Urothelium cell line (cell line): ENCODE measurements around the gene CEACAM4.
"Not testable (repeated sequence)": the region's sequence is repeated elsewhere in the genome, so short reads cannot be mapped to it uniquely, and the experiment has no call there.

Experiments
- DNase-seq: peaks from one replicate; pipeline ENCODE4 v3.0.0; 2011; ENCODE audit warnings: low spot score, mixed read lengths
- FAIRE-seq: peaks from 2 replicates; lab custom pipeline; 2011; peaks lifted over from hg19 to GRCh38; lab: Jason Lieb, UNC

Gene CEACAM4

DNA sequence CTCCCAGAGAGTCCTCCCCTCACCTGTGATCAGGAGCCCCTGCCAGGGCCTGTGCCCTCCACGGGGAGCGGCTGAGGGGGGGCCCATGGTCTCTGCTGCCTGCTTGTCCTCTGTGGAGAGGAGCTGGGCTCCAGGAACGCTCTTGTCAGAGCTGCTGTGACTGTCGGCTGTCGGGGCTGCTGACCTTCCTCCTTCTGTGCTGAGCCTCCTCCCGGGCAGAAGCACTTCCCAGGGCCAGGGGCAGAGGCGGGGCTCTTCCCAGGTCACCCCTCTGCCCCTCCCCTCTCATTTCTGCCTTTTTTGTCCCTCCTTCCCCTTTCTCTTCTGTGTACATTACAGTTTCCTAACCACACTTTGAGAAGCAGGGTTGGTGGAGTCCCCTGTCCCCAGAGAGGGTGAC is at the start of gene CEACAM4:
Gene CEACAM4 (minus strand): TSS at position 198 of the 400 bp plus-strand sequence. CDS start 111 bp downstream, at position 87.
- DNase-seq (no peak), FAIRE-seq (no peak)

DNA sequence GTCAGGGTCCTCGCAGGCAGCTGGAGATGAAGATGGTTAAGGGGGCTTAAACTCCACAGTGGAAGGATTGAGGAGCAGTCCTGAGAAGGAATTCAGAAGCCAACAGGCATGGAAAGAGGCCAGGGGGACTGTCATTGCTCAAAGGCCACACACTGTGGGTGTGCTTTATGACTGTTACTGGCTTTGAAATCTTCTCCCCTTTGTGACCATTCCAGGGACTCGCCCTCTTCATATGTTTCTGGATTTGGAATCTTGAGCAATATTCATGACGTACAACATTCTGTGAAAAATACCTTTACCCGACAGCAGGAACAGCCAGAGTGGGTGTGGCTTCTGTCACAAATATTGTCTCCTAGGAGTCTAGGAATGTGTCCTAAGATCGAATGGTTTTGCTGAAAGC is 44.6 kb upstream of the CEACAM4 start:
- FAIRE-seq = no peak
- no peak for DNase-seq

DNA sequence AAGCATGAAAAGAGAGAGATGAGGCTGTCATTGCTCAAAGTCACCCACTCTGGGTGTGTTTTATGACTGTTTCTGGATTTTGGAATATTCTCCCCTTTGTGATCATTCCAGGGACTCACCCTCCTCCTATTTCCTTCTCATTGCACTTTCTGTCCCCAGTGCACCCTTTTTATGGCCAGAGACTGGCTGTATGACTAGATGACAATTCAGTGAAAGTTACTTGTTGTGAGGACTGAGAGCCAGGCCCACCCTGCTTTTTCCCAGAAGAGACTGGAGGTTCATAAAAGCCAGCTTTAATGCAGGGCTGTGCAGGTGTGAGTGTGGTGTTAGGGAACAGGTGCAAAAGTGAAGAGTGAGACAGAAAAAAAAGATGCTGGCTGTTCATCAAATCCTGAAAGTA is 43.9 kb upstream of the CEACAM4 start:
- FAIRE-seq = no peak
- DNase-seq = no peak

DNA sequence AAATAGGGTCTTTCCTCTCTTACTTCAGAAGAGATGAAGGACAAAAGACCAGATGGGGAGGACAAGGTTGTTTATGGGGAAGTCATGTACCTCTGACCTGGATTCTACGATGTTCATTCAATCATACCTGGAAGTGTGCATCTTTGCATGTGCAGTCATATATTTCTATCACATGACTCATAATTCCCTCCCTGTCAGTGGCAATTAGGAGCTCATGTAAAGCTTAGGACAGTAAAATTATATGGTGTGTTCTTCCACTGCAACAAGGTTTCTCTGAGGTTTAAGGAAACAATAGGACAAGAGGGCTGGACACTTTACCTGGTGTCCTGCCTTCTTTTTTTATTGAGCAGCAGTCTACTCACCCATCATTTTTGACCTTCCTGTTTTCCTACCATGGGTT is 41.4 kb upstream of the CEACAM4 start:
- FAIRE-seq (no peak), DNase-seq (no peak)

DNA sequence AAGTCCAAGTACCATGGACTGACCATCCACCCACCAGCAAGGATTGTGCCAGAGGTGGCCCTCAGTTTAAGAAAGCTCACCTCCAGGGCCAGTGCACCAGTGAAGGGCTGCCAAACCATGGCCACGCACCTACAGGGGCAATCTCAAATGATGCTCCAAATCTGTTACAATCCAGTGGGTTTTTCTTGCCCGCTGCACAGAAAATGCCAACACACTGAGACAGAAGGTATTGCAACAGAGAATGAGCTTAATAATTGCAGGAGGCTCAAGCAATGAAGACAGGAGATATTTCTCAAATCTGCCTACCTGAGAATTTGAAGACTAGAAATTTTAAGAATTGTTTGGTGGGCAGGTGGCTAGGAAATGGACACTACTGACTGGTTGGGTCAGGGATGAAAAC is 39.2 kb upstream of the CEACAM4 start:
- FAIRE-seq = no peak
- DNase-seq = no peak

DNA sequence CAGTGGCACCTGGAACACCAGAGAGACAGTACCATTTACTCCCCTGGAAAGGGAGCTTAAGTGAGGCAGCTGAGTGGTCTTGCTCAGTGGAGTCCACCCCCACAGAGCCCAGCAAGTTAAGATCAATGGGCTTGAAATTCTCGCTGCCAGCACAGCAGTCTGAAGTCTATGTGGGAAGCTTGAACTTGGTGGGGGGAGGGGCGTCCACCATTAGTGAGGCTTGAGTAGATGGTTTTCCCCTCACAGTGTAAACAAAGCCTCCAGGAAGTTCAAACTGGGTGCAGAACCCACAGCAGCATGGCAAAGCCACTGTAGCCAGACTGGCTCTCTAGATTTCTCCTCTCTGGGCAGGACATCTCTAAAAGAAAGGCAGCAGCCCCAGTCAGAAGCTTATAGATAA is 30.3 kb upstream of the CEACAM4 start:
- DNase-seq = no peak
- no peak for FAIRE-seq

DNA sequence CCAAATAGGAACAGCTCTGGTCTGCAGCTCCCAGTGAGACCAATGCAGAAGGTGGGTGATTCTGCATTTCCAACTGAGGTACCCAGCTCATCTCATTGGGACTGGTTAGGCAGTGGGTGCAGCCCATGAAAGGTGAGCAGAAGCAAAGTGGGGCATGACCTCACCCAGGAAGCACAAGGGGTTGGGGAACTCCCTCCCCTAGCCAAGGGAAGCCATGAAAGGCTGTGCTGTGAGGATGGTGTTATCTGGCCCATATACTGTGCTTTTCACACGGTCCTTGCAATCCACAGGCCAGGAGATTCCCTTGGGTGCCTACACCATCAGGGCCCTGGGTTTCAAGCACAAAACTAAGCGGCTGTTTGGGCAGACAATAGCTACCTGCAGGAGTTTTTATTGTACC is 29.9 kb upstream of the CEACAM4 start:
- DNase-seq, FAIRE-seq: not testable (repeated sequence)

DNA sequence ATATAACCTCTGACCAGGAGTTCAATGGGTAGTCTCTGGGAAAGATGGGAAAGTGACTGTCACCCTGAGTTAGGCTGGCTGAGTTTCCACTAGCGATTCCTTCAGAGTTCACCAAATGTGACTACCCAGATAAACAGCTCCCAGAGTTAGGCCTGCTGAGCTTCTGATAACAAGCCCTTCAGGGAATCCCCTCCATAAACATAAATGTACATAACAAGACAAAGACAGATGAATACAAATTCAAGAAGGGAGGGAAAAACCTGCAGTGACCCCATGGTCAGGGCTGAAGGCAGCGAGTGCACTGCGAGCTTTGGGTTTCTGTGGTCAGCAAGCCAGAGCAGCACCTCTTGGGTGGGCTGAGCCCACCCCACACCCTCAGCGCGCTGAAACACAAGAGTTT is 25.4 kb upstream of the CEACAM4 start:
- FAIRE-seq (no peak), DNase-seq (no peak)

DNA sequence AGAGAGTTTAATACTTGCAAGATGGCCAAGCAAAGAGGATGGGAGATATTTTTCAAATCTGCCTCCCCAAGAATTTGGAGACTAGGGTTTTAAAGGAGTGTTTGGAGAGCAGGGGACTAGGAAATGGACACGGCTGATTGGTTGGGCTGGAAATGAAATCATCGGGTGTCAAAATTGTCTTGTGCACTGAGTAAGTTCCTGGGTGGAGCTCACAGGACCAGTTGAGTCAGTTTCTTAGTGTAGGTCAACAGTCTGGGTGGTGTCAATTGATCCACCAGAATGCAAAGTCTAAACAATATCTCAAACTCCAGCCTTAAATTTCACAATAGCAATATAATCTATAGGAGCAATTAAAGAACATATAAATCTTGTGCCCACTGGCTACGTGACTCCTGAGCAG is 23.0 kb upstream of the CEACAM4 start:
- no peak for FAIRE-seq

DNA sequence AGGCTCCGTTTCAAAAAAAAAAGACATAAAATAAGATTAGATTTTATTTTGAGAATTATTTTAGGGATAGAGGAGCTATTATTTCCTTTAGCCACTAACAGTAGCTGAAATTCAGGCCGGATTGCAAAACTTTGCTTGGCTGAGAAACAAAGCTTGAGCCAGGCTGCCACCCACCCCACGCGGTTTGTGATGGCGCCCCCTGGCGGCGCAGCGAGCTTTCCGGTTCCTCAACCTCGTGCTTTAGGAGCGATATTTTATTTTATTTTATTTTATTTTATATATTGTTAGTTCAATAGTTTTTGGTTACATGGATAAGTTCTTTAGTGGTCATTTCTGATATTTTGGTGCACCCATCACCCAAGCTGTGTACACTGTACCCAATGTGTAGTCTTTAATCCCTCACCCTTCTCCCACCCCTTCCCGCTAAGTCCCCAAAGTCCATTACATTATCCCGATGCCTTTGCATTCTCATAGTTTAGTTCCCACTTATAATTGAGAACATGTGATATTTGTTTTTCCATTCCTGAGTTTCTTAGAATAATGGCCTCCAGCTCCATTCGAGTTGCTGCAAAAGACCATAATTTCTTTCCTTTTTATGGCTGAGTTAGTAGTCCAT is 19.8 kb upstream of the CEACAM4 start:
- no peak for FAIRE-seq
- DNase-seq = peak; percentile 40

More for the DNA sequence above, 23.0 kb upstream of the CEACAM4 start:
- DNase-seq = no peak

DNA sequence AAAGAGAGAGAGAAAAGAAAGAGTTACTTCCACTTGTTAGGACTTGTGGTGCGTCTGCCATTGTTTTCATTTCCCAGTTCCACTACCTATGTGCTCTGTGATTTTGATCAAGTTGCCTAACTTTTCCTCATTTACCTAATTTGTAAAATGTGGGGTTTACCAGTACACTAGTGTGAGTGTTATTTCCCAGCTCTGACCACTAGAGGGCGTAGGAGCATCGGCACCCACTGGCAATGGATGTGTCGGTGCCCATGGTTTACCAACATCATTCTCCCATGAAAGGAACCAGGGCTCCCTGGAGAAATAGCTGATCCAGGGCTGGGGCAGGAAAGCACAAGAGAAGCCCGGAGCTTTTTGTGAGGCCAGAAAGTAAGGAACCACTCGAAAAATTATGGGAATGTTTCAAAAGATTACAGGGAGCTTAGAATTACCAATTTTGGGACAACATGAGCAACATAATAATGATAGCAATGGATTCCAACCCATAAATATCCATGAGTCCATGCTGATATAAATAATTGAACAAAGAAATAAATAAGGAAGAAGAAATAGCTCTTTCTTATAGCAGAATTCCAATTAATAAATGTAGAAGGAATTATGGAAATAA is 15.1 kb upstream of the CEACAM4 start:
- FAIRE-seq (no peak), DNase-seq (peak; percentile 84)

DNA sequence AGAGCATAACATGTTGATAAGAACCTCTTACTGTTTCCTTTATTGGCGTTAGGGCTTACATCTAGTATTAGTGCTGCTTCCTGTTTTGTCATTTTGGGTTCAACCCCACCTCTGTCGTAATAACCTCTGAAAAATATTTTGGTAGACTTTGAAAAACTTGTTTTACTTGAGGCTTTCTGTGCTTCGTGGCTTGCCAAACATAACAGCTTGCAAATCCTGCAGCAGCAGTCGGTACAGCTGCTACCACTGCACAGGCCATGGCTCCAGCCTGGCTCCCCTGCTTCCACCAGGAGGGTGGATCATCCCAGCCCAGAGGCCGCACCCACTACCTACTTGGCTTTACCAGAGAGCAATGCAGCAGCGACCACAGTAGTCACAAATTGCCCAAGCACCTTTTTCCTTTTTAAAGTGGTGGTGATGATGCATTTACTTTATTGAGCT is 11.8 kb upstream of the CEACAM4 start:
- FAIRE-seq (no peak), DNase-seq (no peak)

DNA sequence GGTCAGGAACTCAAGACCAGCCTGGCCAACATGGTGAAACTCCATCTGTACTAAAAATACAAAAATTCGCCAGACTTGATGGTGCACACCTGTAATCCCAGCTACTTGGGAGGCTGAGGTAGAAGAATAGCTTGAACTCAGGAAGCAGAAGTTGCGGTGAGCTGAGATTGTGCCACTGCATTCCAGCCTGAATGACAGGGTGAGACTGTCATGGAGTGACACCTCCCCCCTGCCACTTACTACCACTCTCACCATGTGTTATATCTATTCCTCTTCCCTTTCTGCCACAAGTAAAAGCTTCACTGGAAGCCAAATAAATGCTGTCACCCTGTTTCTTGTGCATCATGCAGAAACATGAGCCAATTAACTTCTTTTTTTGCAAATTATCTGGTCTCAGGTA is 10.6 kb upstream of the CEACAM4 start:
- FAIRE-seq (no peak), DNase-seq (no peak)

DNA sequence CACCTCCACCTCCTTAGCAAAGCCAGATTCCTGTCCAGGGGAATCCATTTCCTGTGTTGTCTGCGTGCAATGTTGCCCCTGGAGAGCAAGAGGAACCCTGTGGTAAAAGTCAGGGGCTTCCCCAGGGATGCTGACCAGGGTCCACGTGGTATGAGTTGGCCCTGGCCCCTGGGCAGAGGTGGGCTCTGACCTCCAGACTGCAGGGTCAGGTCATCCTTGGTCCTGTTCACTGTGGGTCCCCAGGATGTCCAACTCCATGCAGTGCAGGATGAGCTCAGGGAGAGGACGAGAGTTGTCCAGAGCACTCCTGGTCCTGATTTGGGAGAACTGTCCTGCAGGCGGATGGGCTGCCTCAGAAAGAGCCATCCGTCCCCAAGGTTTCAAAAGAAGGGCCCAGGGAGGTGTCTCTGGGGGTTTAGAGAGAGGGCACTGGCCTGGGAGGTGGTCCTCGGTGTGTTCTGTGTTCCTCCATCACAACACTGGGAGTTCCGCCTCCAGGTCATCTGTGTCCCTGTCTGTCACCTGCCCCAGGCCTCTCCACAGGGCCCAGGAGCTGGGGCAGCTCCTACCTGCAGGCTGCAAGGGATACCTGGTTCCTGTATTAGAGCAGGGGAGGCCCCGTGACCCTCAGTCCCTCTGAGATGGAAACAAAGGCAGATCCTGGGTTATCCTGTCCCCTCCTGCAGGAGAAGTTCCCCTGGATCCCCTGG is 1.2 kb upstream of the CEACAM4 start:
- no peak for FAIRE-seq
- no peak for DNase-seq

DNA sequence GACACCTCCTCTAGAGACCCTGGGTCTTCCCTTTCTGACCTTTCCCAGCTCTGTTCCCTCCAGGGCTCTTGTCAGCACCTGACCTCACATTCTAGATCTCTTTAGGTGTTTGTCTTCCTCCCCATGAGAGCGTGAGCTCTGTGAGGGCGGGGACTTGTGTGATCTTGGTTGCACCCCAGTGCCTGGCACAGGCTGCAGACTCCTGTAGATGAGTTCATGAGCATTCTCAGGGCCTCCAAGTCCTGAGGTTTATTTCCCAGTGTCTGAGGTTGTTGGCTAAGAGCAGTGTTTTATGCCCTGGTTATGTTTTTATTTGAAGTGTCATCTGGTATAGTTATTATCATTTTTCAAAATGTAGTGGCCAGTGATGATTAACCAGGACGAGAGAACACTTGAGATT is 596 bp downstream of the CEACAM4 start:
- no peak for FAIRE-seq

DNA sequence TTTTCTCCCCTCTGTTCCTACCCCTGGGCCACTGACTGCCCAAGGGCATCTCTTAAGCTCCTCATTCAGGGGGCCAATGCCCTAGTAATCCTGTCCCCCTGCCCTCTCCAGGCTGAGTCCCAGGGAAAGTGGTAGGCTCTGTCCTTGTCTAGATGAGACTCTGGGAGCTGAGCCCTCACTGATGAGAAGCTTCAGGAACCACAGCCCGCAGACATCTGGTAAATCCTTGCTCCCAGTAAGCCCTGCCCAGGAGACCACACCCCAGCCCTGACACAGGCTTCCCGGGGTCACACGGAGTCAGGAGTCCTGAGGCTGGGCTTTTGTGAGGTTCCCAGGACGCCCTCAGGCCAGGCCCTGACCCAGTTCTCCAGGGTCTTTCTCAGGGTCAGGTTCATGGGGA is 1.9 kb downstream of the CEACAM4 start:
- DNase-seq = no peak
- no peak for FAIRE-seq

More for the DNA sequence above, 596 bp downstream of the CEACAM4 start:
- no peak for DNase-seq

DNA sequence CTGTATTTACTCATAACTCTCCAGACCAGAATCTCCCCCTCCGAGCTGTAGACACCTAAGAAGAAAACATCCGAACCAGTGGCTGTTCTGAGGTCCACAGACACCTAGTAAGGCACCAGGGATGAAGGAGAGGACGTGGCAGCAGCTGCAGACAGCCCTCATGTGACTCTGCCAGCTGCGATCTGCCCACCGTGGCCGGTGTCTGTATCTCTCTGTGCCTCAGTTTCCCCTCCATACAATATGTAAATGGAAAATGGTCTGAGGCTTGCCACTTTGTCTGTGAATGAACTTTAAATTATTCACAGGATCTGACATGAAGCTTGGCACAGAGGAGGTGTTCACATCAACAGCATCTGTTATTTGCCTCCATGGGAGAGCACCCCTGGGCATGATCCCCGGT is 2.4 kb downstream of the CEACAM4 start:
- DNase-seq = no peak
- no peak for FAIRE-seq

DNA sequence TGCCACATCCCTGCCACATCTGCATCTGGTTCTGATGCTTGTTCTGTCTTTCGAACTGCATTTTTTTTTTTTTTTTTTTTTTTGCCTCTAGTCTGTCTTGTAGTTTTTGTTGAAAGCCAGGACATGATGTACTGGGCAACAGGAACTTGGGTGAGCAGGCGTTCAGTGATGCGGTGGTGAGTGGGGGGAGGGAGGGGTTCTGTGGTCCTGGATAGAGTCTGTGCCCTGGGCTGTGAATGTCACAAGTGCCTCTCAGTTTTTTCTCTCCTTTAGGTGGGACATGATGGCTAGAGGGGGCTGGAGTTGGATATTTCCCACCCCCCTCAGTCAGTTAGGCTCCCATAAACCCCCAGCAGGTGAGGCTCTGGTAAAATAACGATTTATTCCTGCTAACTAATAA is 3.5 kb downstream of the CEACAM4 start:
- FAIRE-seq (no peak), DNase-seq (no peak)

DNA sequence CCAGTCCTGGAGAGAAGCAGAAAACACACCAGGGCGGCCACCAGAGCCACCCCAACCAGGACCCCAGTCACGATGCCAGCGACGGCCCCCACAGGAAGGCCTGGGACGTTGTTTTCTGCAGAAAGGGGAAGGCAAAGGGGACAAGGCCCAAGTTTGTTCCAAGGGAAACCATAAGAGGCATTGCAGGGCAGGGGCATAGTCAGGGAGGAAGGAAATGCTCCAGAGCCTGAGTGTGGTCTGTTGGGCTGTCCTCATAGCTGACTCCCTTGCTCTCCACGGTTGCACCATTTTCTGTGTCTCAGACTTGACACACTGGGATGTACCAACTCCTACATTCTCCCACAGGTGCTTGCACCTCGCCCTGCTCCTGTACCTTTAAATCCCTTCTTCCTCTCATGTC is 5.2 kb downstream of the CEACAM4 start:
- FAIRE-seq (no peak), DNase-seq (no peak)

DNA sequence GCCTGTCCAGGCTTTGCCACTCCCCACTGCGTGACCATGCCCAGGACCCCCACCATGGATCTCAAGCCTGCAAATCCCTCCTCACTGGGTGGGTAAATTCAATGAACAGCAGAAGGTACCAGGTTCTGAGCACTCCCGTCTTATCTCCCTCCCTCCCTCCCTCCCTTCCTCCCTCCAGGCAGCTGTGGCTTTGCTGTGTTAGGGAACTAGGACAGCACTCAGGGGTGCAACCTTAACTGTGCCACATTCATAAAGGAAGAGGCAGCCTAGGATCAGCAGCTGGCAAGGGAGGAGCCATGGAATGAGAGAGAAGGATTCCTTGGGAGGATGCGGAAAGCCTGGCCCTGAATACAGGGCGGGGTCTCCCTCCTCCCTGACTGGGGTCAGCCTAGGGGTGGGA is 5.6 kb downstream of the CEACAM4 start:
- DNase-seq = no peak
- no peak for FAIRE-seq

DNA sequence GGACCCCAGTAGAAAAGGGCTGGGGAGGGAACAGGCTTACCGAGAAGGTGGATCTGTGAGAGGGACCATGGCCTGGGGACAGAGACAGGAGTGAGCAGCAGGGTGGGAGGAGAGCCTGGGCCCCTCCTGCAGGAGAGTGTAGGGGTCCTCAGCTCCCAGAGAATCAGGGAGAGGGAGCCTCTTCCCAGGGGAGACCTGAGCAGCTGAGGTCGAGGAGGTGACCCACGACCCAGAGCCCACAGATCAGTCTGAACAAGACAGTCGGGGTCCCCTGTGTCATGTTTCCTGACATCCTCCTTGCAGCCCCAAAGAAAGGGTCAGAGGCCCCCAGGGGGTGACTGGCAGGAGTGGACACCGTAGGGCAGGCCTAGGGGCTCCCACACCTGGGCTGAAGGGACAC is 6.7 kb downstream of the CEACAM4 start:
- no peak for FAIRE-seq
- DNase-seq = no peak

DNA sequence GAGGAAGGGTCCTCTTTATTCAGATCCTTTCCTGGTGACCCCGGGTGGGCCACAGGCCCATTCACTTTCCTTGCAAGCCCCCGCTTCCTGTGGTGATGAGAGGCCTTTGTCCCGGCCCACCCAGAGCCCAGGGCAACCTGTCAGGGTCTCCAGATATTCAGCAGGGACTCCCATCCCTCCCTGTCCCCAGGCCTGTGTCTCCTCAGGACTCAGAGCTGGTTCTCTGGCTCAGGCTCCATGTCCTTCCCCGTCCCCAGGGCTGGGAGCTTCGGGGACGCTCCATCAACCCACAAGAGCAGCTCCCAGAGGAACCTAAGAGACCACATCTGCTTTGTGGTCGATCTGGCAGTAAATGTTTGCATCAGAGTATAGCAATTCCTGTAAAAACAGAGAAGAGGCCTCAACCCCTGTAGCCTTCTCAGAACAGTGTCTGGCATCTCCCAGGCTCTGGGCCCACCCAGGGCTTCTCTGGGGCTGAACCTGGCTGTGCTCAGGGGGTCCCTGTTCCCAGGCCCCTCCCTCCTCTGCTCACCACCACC is 7.8 kb downstream of the CEACAM4 start:
- DNase-seq (no peak), FAIRE-seq (no peak)
